Endothelial cell of umbilical vein (primary cell): ENCODE measurements around the gene CNNM4. TPM values are rescaled to one million over a fixed set of nuclear protein-coding genes. Genes with fewer than 3 reads are reported as not detected.

ENCODE experiments used
- BruUV-seq: library from RNA; stranded (reverse); fragments of 400-500 nt; replicated peaks from 2 replicates; lab custom pipeline; 2021; lab: Mats Ljungman, UMichigan
- CTCF ChIA-PET: fragments of 300-600, 350-600 bp; sonication (Branson Sonifier 250); formaldehyde crosslinking; loops from one replicate; lab custom pipeline; 2021; ENCODE audit warnings: antibody characterized with exemption, inconsistent platforms; lab: Charles Lee
- POLR2A ChIA-PET: fragments of 300-600, 350-600 bp; sonication (Branson Sonifier 250); formaldehyde crosslinking; loops from one replicate; lab custom pipeline; 2021; ENCODE audit warnings: antibody characterized with exemption, inconsistent platforms; lab: Charles Lee
- DNase-seq: peaks from one replicate; pipeline ENCODE4 v3.0.0-alpha.2; 2011; ENCODE audit warnings: low read depth, low spot score
- FAIRE-seq: peaks from 2 replicates; lab custom pipeline; 2011; peaks lifted over from hg19 to GRCh38; lab: Jason Lieb, UNC
- H2AFZ ChIP-seq: 2 replicates; pipeline ENCODE4 v1.6.0; 2012; ENCODE audit warnings: low read depth, low read length, control low read depth, inconsistent platforms
- H3K27ac ChIP-seq: 2 replicates; pipeline ENCODE4 v1.5.1; 2011; ENCODE audit warnings: low read depth, mild to moderate bottlenecking, control low read depth, low read length, moderate library complexity; ENCODE audit not compliant: insufficient read depth
- H3K27me3 ChIP-seq, 2 experiments: 2 replicates each; pipeline versions ENCODE4 v1.6.0 to v1.6.1; 2011; ENCODE audit warnings: low read length in 2 of 2, mixed read lengths in 1 of 2; ENCODE audit not compliant: control insufficient read depth in 2 of 2, insufficient read depth in 2 of 2
- H3K36me3 ChIP-seq, 2 experiments: 2 replicates in 1 of 2; 3 replicates in 1 of 2; pipeline ENCODE4 v1.5.1; 2011; ENCODE audit warnings: low read length in 2 of 2, mild to moderate bottlenecking in 1 of 2, moderate library complexity in 1 of 2; ENCODE audit not compliant: control insufficient read depth in 2 of 2, insufficient read depth in 2 of 2; ENCODE audit errors: extremely low read depth in 1 of 2
- H3K4me1 ChIP-seq: 3 replicates; pipeline ENCODE4 v1.5.1; 2011; ENCODE audit warnings: mild to moderate bottlenecking, low read length; ENCODE audit not compliant: control insufficient read depth, insufficient read depth; ENCODE audit errors: extremely low read depth
- H3K4me2 ChIP-seq: 2 replicates; pipeline ENCODE4 v1.6.1; 2011; ENCODE audit warnings: low read length, control low read depth, mixed read lengths; ENCODE audit not compliant: insufficient read depth
- H3K4me3 ChIP-seq, 3 experiments: fragments of 200-600 bp in 1 of 3; sonication (generic), shearing (Covaris generic) in 1 of 3; replicated peaks in 1 of 3; 2 replicates each; pipeline ENCODE4 v1.5.1; 2011 to 2016; ENCODE audit warnings: control low read depth in 3 of 3, low read length in 3 of 3, mild to moderate bottlenecking in 2 of 3, inconsistent platforms in 1 of 3, low read depth in 1 of 3, moderate library complexity in 1 of 3; ENCODE audit not compliant: insufficient read depth in 1 of 3
- H3K79me2 ChIP-seq: 2 replicates; pipeline ENCODE4 v1.6.0; 2012; ENCODE audit warnings: low read length, inconsistent platforms; ENCODE audit not compliant: control insufficient read depth, insufficient read depth
- H3K9ac ChIP-seq: replicated peaks from 2 replicates; pipeline ENCODE3; 2011; ENCODE audit warnings: low read length, control low read depth; ENCODE audit not compliant: insufficient read depth; ENCODE audit errors: extremely low read depth
- H3K9me1 ChIP-seq: replicated peaks from 3 replicates; pipeline ENCODE4 v1.6.0; 2011; ENCODE audit warnings: mild to moderate bottlenecking, low read length; ENCODE audit not compliant: control insufficient read depth, insufficient read depth; ENCODE audit errors: extremely low read depth
- H3K9me3 ChIP-seq: replicated peaks from 2 replicates; pipeline ENCODE4 v1.5.1; 2012; ENCODE audit warnings: low read length, inconsistent platforms; ENCODE audit not compliant: control insufficient read depth, insufficient read depth
- H4K20me1 ChIP-seq: replicated peaks from 2 replicates; pipeline ENCODE3; 2011; ENCODE audit warnings: mild to moderate bottlenecking, low read length; ENCODE audit not compliant: control insufficient read depth, insufficient read depth; ENCODE audit errors: extremely low read depth
- CTCF ChIP-seq, 2 donors: IDR thresholded peaks; 1 replicate in 1 of 2; 2 replicates in 1 of 2; pipeline ENCODE4 v1.5.1; 2011; ENCODE audit warnings: low read length in 2 of 2, mild to moderate bottlenecking in 2 of 2, moderate library complexity in 2 of 2, control low read depth in 1 of 2, inconsistent platforms in 1 of 2, low read depth in 1 of 2; ENCODE audit not compliant: insufficient read depth in 1 of 2; ENCODE audit errors: extremely low read depth in 1 of 2
- EZH2 ChIP-seq: IDR thresholded peaks from 2 replicates; pipeline ENCODE4 v1.6.1; 2012; ENCODE audit warnings: borderline replicate concordance, low read depth, mild to moderate bottlenecking, moderate library complexity, low read length, inconsistent platforms; ENCODE audit not compliant: severe bottlenecking
- FOS ChIP-seq: IDR thresholded peaks from 2 replicates; pipeline ENCODE4 v1.6.1; 2011; ENCODE audit warnings: mild to moderate bottlenecking, low read length, moderate library complexity, borderline replicate concordance; ENCODE audit not compliant: insufficient read depth
- GATA2 ChIP-seq: IDR thresholded peaks from 2 replicates; pipeline ENCODE4 v1.7.0; 2011; ENCODE audit warnings: low read depth, mild to moderate bottlenecking, moderate library complexity, mixed read lengths, low read length; ENCODE audit not compliant: insufficient read length, insufficient read depth
- JUN ChIP-seq: IDR thresholded peaks from 2 replicates; pipeline ENCODE4 v1.6.1; 2011; ENCODE audit warnings: borderline replicate concordance, low read depth; ENCODE audit not compliant: insufficient read length, insufficient read depth
- MYC ChIP-seq: IDR thresholded peaks from one replicate; pipeline ENCODE4 v1.6.1; 2011; ENCODE audit warnings: mild to moderate bottlenecking, low read depth, low read length
- POLR2A ChIP-seq: IDR thresholded peaks from 2 replicates; pipeline ENCODE4 v1.6.1; 2012; ENCODE audit warnings: low read depth, mild to moderate bottlenecking, control low read depth, low read length
- POLR2AphosphoS5 ChIP-seq: IDR thresholded peaks from 2 replicates; pipeline ENCODE4 v1.6.1; 2012; ENCODE audit warnings: low read depth, mild to moderate bottlenecking, control low read depth, low read length, moderate library complexity; ENCODE audit not compliant: insufficient read depth
- dilution Hi-C: fragments of 300-500 bp; cut with MboI; formaldehyde crosslinking; loops from one replicate; pipeline ENCODE4 v1.15.0; 2019; ENCODE audit warnings: low sequenced_read_pairs; ENCODE audit not compliant: extremely low pct_ligation_motif_present
- intact Hi-C: fragments of 100-400 bp; cut with micrococcal nuclease; formaldehyde crosslinking; loops from one replicate; pipeline ENCODE4 v1.10.0; 2022
- polyA plus RNA-seq, 4 experiments: library from polyadenylated mRNA; depleted of rRNA in 3 of 4; stranded (reverse) in 3 of 4; unstranded in 1 of 4; fragments of >200 nt; gene quantifications; 2 replicates each; pipeline versions ENCODE4 v1.2.1 to v1.2.3, GENCODE V29; 2011 to 2012; ENCODE audit warnings: missing spikeins in 1 of 4
- total RNA-seq: library from RNA; stranded (reverse); gene quantifications from 2 replicates; pipeline ENCODE4 v1.2.3, GENCODE V29; 2021

The CNNM4 gene
- total and polyA plus RNA-seq, 2 donors (not counting 3 experiments of a cell fraction or from before 2014, with no cell fraction given): 4.7 to 5.3 TPM

DNA sequence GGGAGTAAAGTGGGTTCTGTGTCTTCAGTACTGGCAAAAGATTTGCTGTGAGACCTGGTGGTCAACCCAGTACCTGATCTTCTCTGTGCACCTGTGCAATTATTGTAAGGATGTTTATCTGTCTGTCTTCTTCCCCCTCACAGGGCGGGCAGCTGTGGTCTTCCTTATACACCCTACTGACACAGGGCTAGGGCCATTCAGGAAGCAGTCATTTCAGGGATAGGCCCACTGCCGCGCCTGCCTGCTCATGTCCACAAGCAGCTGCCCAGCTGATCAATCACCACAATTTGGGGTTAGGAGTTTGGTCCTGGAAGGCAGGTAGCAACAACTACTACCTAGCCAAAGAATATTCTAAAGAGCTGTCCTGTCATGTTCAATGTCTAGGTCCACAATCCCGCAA, 1.2 kb upstream of the CNNM4 start:
- Histone ChIP-seq H3K9me3 (no peaks in the 10 kb centered on the region), H3K27me3 (no peaks in the 10 kb centered on the region), H2AFZ (no peak overlapping the region), H3K4me1 (peaks cover 16% of the 10 kb centered on the region), H3K27ac (no peak overlapping the region), H3K9me1 (no peaks in the 10 kb centered on the region), H3K4me3 (no peak overlapping the region), H3K9ac (no peak overlapping the region), H3K79me2 (no peaks in the 10 kb centered on the region), H3K4me2 (no peak overlapping the region), H3K36me3 (no peaks in the 10 kb centered on the region), H4K20me1 (no peaks in the 10 kb centered on the region)
- BruUV-seq: no TSS peak
- POLR2A ChIA-PET: no interaction called here
- intact Hi-C loops (no loop called here), dilution Hi-C loops (no loop called here)
- no peak for DNase-seq
- TF ChIP-seq FOS (no peak), JUN (no peak), GATA2 (no peak), EZH2 (no peak), MYC (no peak), POLR2A (no peak), POLR2AphosphoS5 (no peak), CTCF (IDR thresholded peaks at IDR 0.05; ENCODE audit: extremely low read depth in 1 of 2, insufficient read depth in 1 of 2, low read depth in 1 of 2, low read length in 2 of 2) (no peak)
- FAIRE-seq: no peak
- CTCF ChIA-PET: interaction anchor here (1.9 kb wide), 1 partner anchor 205 kb away, joined by 4 read pairs; no protein-coding TSS in a partner anchor
